CD14-positive monocyte (primary cell): ENCODE results near the gene AKAIN1. TPM values are rescaled to one million over a fixed set of nuclear protein-coding genes. Genes with fewer than 3 reads are reported as not detected.

Experiments used
- DNase-seq, 3 donors: peaks; one replicate each; pipeline ENCODE4 v3.0.0-alpha.2; 2011 to 2022
- H2AFZ ChIP-seq: 2 replicates; pipeline ENCODE4 v1.6.0; 2012; ENCODE audit warnings: mild to moderate bottlenecking, low read depth, low read length, inconsistent platforms; ENCODE audit not compliant: insufficient read depth, poor library complexity, severe bottlenecking
- H3K27ac ChIP-seq, 2 donors: 1 replicate in 1 of 2; 2 replicates in 1 of 2; pipeline ENCODE4 v1.5.1; 2012 to 2013; ENCODE audit warnings: low read length in 2 of 2, control low read depth in 1 of 2, inconsistent platforms in 1 of 2, low read depth in 1 of 2, mild to moderate bottlenecking in 1 of 2
- H3K27me3 ChIP-seq, 2 donors: one replicate each; pipeline versions ENCODE4 v1.6.0 to v1.6.1; 2011 to 2013; ENCODE audit warnings: low read length in 2 of 2; ENCODE audit not compliant: control insufficient read depth in 2 of 2, insufficient read depth in 2 of 2
- H3K36me3 ChIP-seq, 2 donors: replicated peaks in 1 of 2; 1 replicate in 1 of 2; 2 replicates in 1 of 2; pipeline versions ENCODE4 v1.5.1 to v1.6.1; 2012 to 2013; ENCODE audit warnings: low read length in 2 of 2, control low read depth in 1 of 2, inconsistent platforms in 1 of 2, mild to moderate bottlenecking in 1 of 2; ENCODE audit not compliant: insufficient read depth in 2 of 2, control insufficient read depth in 1 of 2
- H3K4me1 ChIP-seq, 2 donors: 1 replicate in 1 of 2; 2 replicates in 1 of 2; pipeline versions ENCODE4 v1.5.1 to v1.6.1; 2012 to 2013; ENCODE audit warnings: low read length in 2 of 2, control low read depth in 1 of 2, inconsistent platforms in 1 of 2, mild to moderate bottlenecking in 1 of 2, moderate library complexity in 1 of 2; ENCODE audit not compliant: insufficient read depth in 2 of 2, control insufficient read depth in 1 of 2
- H3K4me2 ChIP-seq: replicated peaks from 2 replicates; pipeline ENCODE3; 2012; ENCODE audit warnings: low read length, moderate library complexity, mild to moderate bottlenecking; ENCODE audit not compliant: poor library complexity, severe bottlenecking; ENCODE audit errors: extremely low read depth
- H3K4me3 ChIP-seq, 3 experiments: fragments of 200-600 bp in 1 of 3; sonication (generic) in 1 of 3; replicated peaks in 1 of 3; 1 replicate in 2 of 3; 2 replicates in 1 of 3; pipeline ENCODE4 v1.5.1; 2011 to 2013; ENCODE audit warnings: low read length in 3 of 3, mild to moderate bottlenecking in 3 of 3, control low read depth in 2 of 3, low read depth in 2 of 3, inconsistent platforms in 1 of 3, moderate library complexity in 1 of 3
- H3K79me2 ChIP-seq: 2 replicates; pipeline ENCODE4 v1.6.0; 2012; ENCODE audit warnings: mild to moderate bottlenecking, control low read depth, inconsistent platforms, low read length, moderate library complexity; ENCODE audit not compliant: insufficient read depth
- H3K9ac ChIP-seq: 2 replicates; pipeline ENCODE4 v1.6.0; 2017; ENCODE audit warnings: low read length, mild to moderate bottlenecking; ENCODE audit not compliant: insufficient read depth, poor library complexity, severe bottlenecking
- H3K9me3 ChIP-seq, 2 donors: replicated peaks in 1 of 2; 1 replicate in 1 of 2; 2 replicates in 1 of 2; pipeline versions ENCODE4 v1.5.1 to v1.6.1; 2012 to 2013; ENCODE audit warnings: low read length in 2 of 2, control low read depth in 1 of 2; ENCODE audit not compliant: control insufficient read depth in 1 of 2, insufficient read depth in 1 of 2
- H4K20me1 ChIP-seq: 2 replicates; pipeline ENCODE4 v1.6.0; 2012; ENCODE audit warnings: mild to moderate bottlenecking, low read length, control low read depth, moderate library complexity; ENCODE audit not compliant: insufficient read depth
- H3K27ac Mint-ChIP-seq, 7 donors: one replicate each; pipeline ENCODE4 v1.8.0; 2020; ENCODE audit warnings: mild to moderate bottlenecking in 7 of 7, mixed read lengths in 7 of 7, moderate library complexity in 6 of 7, inconsistent platforms in 2 of 7
- H3K27me3 Mint-ChIP-seq, 3 donors: one replicate each; pipeline ENCODE4 v1.8.0; 2021 to 2022; ENCODE audit warnings: low read depth in 3 of 3, mild to moderate bottlenecking in 3 of 3, mixed read lengths in 3 of 3, moderate library complexity in 3 of 3, inconsistent platforms in 1 of 3
- H3K36me3 Mint-ChIP-seq, 2 donors: one replicate each; pipeline ENCODE4 v1.8.0; 2020; ENCODE audit warnings: mixed read lengths in 2 of 2, inconsistent platforms in 1 of 2, mild to moderate bottlenecking in 1 of 2
- H3K4me1 Mint-ChIP-seq: one replicate; pipeline ENCODE4 v1.8.0; 2020; ENCODE audit warnings: mild to moderate bottlenecking, mixed read lengths
- H3K4me3 Mint-ChIP-seq, 2 donors: one replicate each; pipeline ENCODE4 v1.8.0; 2020; ENCODE audit warnings: mild to moderate bottlenecking in 2 of 2, mixed read lengths in 2 of 2, moderate library complexity in 1 of 2
- H3K9me3 Mint-ChIP-seq, 7 donors: one replicate each; pipeline ENCODE4 v1.8.0; 2020 to 2022; ENCODE audit warnings: mixed read lengths in 7 of 7, mild to moderate bottlenecking in 6 of 7, moderate library complexity in 6 of 7, inconsistent platforms in 2 of 7
- WGBS: methylation state at CpG from one replicate; pipeline ENCODE4 v1.1.5; 2013; ENCODE audit warnings: missing lambda C conversion rate; ENCODE audit not compliant: insufficient coverage; 5-methylcytosine and 5-hydroxymethylcytosine counted together
- intact Hi-C, 2 donors: fragments of 100-400 bp; cut with micrococcal nuclease; formaldehyde crosslinking; loops; one replicate each; pipeline versions ENCODE4 v1.15.0 to v1.15.1; 2023
- polyA minus RNA-seq: library from RNA; depleted of rRNA, polyadenylated mRNA; stranded (reverse); fragments of >200 nt; gene quantifications from 2 replicates; pipeline ENCODE4 v1.2.3, GENCODE V29; 2012
- polyA plus RNA-seq, 3 donors: library from polyadenylated mRNA; depleted of rRNA in 1 of 3; unstranded in 2 of 3; stranded (reverse) in 1 of 3; fragments of 300-500 nt in 2 of 3; fragments of >200 nt in 1 of 3; fragmentation: Illumina TruSeq in 2 of 3; gene quantifications; 1 replicate in 2 of 3; 2 replicates in 1 of 3; pipeline ENCODE4 v1.2.3, GENCODE V29; 2012 to 2021
- total RNA-seq, 12 experiments: library from RNA in 1 of 12; stranded (reverse) in 1 of 12; fragments of 120-200 nt in 1 of 12; gene quantifications; one replicate each; pipeline ENCODE4 v1.2.4 and lab custom pipeline; 2013 to 2026; ENCODE audit warnings: mixed read lengths in 6 of 12, inconsistent platforms in 1 of 12
- TF ChIP-seq, protein P1 (sequence below): fragments of 200-600 bp; IDR thresholded peaks from one replicate; pipeline ENCODE4 v1.8.0; 2022; ENCODE audit warnings: antibody characterized with exemption, mild to moderate bottlenecking

AKAIN1 gene, protein sequence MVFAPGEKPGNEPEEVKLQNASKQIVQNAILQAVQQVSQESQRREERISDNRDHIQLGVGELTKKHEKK
- not detected for total RNA-seq (2013)
- not detected for polyA plus RNA-seq
- not detected in 2 replicates for polyA minus RNA-seq
- 0 to 1.6 (median 0.04) reads per million in 11 experiments for total RNA-seq (lab: John Stamatoyannopoulos, UW)

DNA sequence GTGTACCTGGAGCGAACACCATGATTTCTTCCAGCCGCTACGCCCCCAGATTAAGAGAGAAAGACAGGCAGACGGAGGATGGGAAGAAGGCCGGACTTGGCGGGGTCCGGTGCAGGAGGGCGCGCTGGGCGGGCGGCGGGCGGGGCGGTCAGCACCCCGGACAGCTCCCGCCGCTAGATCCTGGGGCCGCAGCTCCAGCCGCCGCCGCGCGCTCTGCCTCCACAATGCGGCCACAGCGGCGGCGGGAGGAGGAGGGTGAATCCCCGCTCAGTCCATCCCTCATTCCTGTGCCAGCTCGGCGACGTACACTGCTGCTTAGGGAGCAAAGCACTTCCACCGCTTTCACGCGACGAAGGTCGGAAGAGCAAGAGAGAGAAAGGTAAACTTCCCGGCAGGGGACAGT is at the start of gene AKAIN1:
Gene AKAIN1 (minus strand): TSS at position 226 of the 403 bp plus-strand sequence. CDS start 204 bp downstream, at position 22.
- Mint-ChIP-seq H3K27ac (no peak within 1 kb of the TSS), H3K4me1 (peaks cover 2% of the 10 kb centered on the region), H3K4me3 (peak within 1 kb of the TSS in 1 of 2 donors; percentile 77), H3K36me3 (peaks cover 0 to 2% of the 10 kb centered on the region in 2 donors), H3K27me3 (peaks cover 50 to 65% (median 57%) of the 10 kb centered on the region in 3 donors), H3K9me3 (peaks cover 0 to 24% (median 6%) of the 10 kb centered on the region in 7 donors)
- H3K27ac ChIP-seq: no peak within 1 kb of the TSS
- 0% methylated on average over 26 of the region's 37 CpGs for WGBS
- intact Hi-C loops: no loop called here
- H2AFZ ChIP-seq: no peak within 1 kb of the TSS
- DNase-seq: no peak
- no peaks in the 10 kb centered on the region for H4K20me1 ChIP-seq
- H3K4me1 ChIP-seq: no peaks in the 10 kb centered on the region
- H3K4me3 ChIP-seq: no peak within 1 kb of the TSS
- H3K27me3 ChIP-seq: peaks cover 56% of the 10 kb centered on the region in 2 donors
- TF ChIP-seq, protein P1, sequence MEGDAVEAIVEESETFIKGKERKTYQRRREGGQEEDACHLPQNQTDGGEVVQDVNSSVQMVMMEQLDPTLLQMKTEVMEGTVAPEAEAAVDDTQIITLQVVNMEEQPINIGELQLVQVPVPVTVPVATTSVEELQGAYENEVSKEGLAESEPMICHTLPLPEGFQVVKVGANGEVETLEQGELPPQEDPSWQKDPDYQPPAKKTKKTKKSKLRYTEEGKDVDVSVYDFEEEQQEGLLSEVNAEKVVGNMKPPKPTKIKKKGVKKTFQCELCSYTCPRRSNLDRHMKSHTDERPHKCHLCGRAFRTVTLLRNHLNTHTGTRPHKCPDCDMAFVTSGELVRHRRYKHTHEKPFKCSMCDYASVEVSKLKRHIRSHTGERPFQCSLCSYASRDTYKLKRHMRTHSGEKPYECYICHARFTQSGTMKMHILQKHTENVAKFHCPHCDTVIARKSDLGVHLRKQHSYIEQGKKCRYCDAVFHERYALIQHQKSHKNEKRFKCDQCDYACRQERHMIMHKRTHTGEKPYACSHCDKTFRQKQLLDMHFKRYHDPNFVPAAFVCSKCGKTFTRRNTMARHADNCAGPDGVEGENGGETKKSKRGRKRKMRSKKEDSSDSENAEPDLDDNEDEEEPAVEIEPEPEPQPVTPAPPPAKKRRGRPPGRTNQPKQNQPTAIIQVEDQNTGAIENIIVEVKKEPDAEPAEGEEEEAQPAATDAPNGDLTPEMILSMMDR: no peak
- no peak within 1 kb of the TSS for H3K4me2 ChIP-seq
- peaks cover 5 to 30% of the 10 kb centered on the region in 2 donors for H3K9me3 ChIP-seq
- H3K36me3 ChIP-seq: no peaks in the 10 kb centered on the region
- no peak within 1 kb of the TSS for H3K9ac ChIP-seq
- no peaks in the 10 kb centered on the region for H3K79me2 ChIP-seq

DNA sequence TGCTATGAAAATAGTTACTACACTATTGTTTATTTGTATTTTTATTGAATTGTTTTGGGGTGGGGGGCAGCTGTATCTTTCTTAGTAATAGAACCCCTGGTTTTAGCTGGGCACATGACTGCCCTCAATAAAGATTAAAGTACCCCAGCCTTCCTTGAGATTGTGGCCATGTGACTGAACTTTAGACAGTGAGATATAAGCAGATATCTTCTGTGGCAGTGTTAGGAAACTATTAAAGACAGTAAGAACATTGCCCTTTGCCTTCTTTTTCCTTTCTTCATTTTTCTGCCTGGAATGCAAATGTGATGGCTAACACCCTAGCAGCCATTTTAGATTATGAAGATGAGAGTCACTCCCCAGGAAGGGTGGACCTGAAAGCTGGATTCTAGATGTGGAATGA is 47.9 kb upstream of the AKAIN1 start:
- H3K4me2 ChIP-seq: no peak overlapping the region
- peaks cover 31% of the 10 kb centered on the region in 2 donors for H3K36me3 Mint-ChIP-seq
- no peak overlapping the region for H3K9ac ChIP-seq
- no peaks in the 10 kb centered on the region for H3K9me3 ChIP-seq
- no peak overlapping the region for H2AFZ ChIP-seq
- H3K36me3 ChIP-seq: peaks cover 0 to 30% of the 10 kb centered on the region in 2 donors
- no peaks in the 10 kb centered on the region for H4K20me1 ChIP-seq
- H3K27ac ChIP-seq: no peak overlapping the region
- no peak overlapping the region for H3K4me3 ChIP-seq
- no peak overlapping the region for H3K27ac Mint-ChIP-seq
- peaks cover 0 to 6% (median 2%) of the 10 kb centered on the region in 7 donors for H3K9me3 Mint-ChIP-seq
- intact Hi-C loops: no loop called here
- H3K4me1 Mint-ChIP-seq: peaks cover 10% of the 10 kb centered on the region
- H3K4me1 ChIP-seq: no peaks in the 10 kb centered on the region
- H3K27me3 Mint-ChIP-seq: peaks cover 0 to 1% (median 0%) of the 10 kb centered on the region in 3 donors
- DNase-seq: no peak
- H3K4me3 Mint-ChIP-seq: no peak overlapping the region
- peaks cover 0 to 2% of the 10 kb centered on the region in 2 donors for H3K27me3 ChIP-seq
- peaks cover 7% of the 10 kb centered on the region for H3K79me2 ChIP-seq
- TF ChIP-seq, protein P1: no peak
